GM19452 (cell line): Measurements from ENCODE around the gene TUBA1B.
A peak's percentile ranks its signal among the peaks of the same experiment; 100 is the strongest.
"Not testable (repeated sequence)": the region's sequence is repeated elsewhere in the genome, so short reads cannot be mapped to it uniquely, and the experiment has no call there.

Source experiments
- ATAC-seq: cut with Tn5 transposase; IDR thresholded peaks from one replicate; pipeline ENCODE4 v1.9.1; 2021; ENCODE audit not compliant: unreplicated experiment

TUBA1B gene

GRCh38 chr12:49131051-49131893 is at the start of gene TUBA1B:
Gene TUBA1B (minus strand): TSS chr12:49131395. CDS start chr12:49131300, 95 bp downstream.
- ATAC-seq: peak; percentile 65

- ATAC-seq: no peak
Observed at GRCh38 chr12:49174218-49174617, 43.0 kb upstream of the TUBA1B start.

GRCh38 chr12:49170924-49171323 is 39.7 kb upstream of the TUBA1B start:
- ATAC-seq: no peak

GRCh38 chr12:49165114-49165513 is 33.9 kb upstream of the TUBA1B start:
- ATAC-seq: no peak

- not testable (repeated sequence) for ATAC-seq
Observed at GRCh38 chr12:49161901-49162300, 30.7 kb upstream of the TUBA1B start.

- ATAC-seq: no peak
Observed at GRCh38 chr12:49161092-49161795, 30.0 kb upstream of the TUBA1B start.

- no peak for ATAC-seq
Observed at GRCh38 chr12:49160399-49160798, 29.2 kb upstream of the TUBA1B start.

- no peak for ATAC-seq
Observed at GRCh38 chr12:49154221-49154620, 23.0 kb upstream of the TUBA1B start.

GRCh38 chr12:49147384-49147783 is 16.2 kb upstream of the TUBA1B start:
- no peak for ATAC-seq

GRCh38 chr12:49146406-49146805 is 15.2 kb upstream of the TUBA1B start:
- no peak for ATAC-seq

- ATAC-seq: no peak
Observed at GRCh38 chr12:49144384-49144783, 13.2 kb upstream of the TUBA1B start.

GRCh38 chr12:49138999-49139398 is 7.8 kb upstream of the TUBA1B start:
- ATAC-seq: no peak

- no peak for ATAC-seq
Observed at GRCh38 chr12:49138587-49138986, 7.4 kb upstream of the TUBA1B start.

- no peak for ATAC-seq
Observed at GRCh38 chr12:49137476-49137875, 6.3 kb upstream of the TUBA1B start.

GRCh38 chr12:49136997-49137396 is 5.8 kb upstream of the TUBA1B start:
- not testable (repeated sequence) for ATAC-seq

GRCh38 chr12:49133590-49133989 is 2.4 kb upstream of the TUBA1B start:
- ATAC-seq: no peak

- no peak for ATAC-seq
Observed at GRCh38 chr12:49133014-49133413, 1.8 kb upstream of the TUBA1B start.

GRCh38 chr12:49131894-49132461 is 783 bp upstream of the TUBA1B start:
- no peak for ATAC-seq

GRCh38 chr12:49130151-49131050 is 794 bp downstream of the TUBA1B start:
- peak; percentile 51 for ATAC-seq

- ATAC-seq: no peak
Observed at GRCh38 chr12:49129332-49130150, 1.7 kb downstream of the TUBA1B start.
